IMR-90 (cell line): ENCODE measurements around the gene MSANTD1. TPM values are rescaled to one million over a fixed set of nuclear protein-coding genes. Genes with fewer than 3 reads are reported as not detected.

Experiments
- ATAC-seq: fragments of 200-7000 bp; cut with Tn5 transposase; 2 replicates; pipeline ENCODE4 v1.9.1; 2020; ENCODE audit warnings: low read depth, mild to moderate bottlenecking, moderate library complexity
- BruUV-seq: library from RNA; stranded (reverse); fragments of 400-500 nt; replicated peaks from 2 replicates; lab custom pipeline; 2021; lab: Mats Ljungman, UMichigan
- CTCF ChIA-PET: fragments of 300-600 bp; formaldehyde crosslinking; extraction: SDS; loops from one replicate; lab custom pipeline; 2021; ENCODE audit warnings: antibody characterized with exemption; lab: Yijun Ruan, JAX
- POLR2A ChIA-PET: fragments of 300-600 bp; sonication (Branson Sonifier 250); formaldehyde crosslinking; loops from one replicate; lab custom pipeline; 2022; ENCODE audit warnings: antibody characterized with exemption; ENCODE audit not compliant: unreplicated experiment; lab: Charles Lee
- DNase-seq: peaks from one replicate; pipeline ENCODE4 v3.0.0; 2013
- H2AFZ ChIP-seq: replicated peaks from 2 replicates; pipeline ENCODE3; 2013; ENCODE audit warnings: low read length, mild to moderate bottlenecking; ENCODE audit not compliant: poor library complexity
- H2AK5ac ChIP-seq: 2 replicates; pipeline ENCODE4 v1.6.1; 2013; ENCODE audit warnings: low read depth, low read length, inconsistent platforms
- H2AK9ac ChIP-seq: replicated peaks from 2 replicates; pipeline ENCODE3; 2013; ENCODE audit warnings: mild to moderate bottlenecking, low read depth, low read length, moderate library complexity; ENCODE audit not compliant: poor library complexity
- H2BK120ac ChIP-seq: 2 replicates; pipeline ENCODE4 v1.6.1; 2013; ENCODE audit warnings: low read depth, low read length, inconsistent platforms
- H2BK15ac ChIP-seq: 3 replicates; pipeline ENCODE4 v1.6.1; 2013; ENCODE audit warnings: low read depth, low read length, inconsistent platforms
- H2BK20ac ChIP-seq: 2 replicates; pipeline ENCODE4 v1.6.1; 2013; ENCODE audit warnings: low read depth, mild to moderate bottlenecking, inconsistent platforms, low read length, moderate library complexity
- H2BK5ac ChIP-seq: 2 replicates; pipeline ENCODE4 v1.6.1; 2013; ENCODE audit warnings: mild to moderate bottlenecking, low read depth, low read length, inconsistent platforms; ENCODE audit not compliant: poor library complexity, severe bottlenecking
- H3K14ac ChIP-seq: replicated peaks from 2 replicates; pipeline ENCODE4 v1.6.1; 2013; ENCODE audit warnings: low read depth, low read length, inconsistent platforms
- H3K18ac ChIP-seq: 2 replicates; pipeline ENCODE4 v1.6.1; 2013; ENCODE audit warnings: low read depth, low read length, control low read depth
- H3K23ac ChIP-seq: 2 replicates; pipeline ENCODE4 v1.6.1; 2013; ENCODE audit warnings: low read depth, low read length, inconsistent platforms
- H3K27ac ChIP-seq: 2 replicates; pipeline ENCODE4 v1.5.1; 2013; ENCODE audit warnings: mild to moderate bottlenecking, control low read depth, low read length; ENCODE audit not compliant: insufficient read depth
- H3K27me3 ChIP-seq: 2 replicates; pipeline ENCODE4 v1.6.1; 2013; ENCODE audit warnings: low read length; ENCODE audit not compliant: control insufficient read depth, insufficient read depth
- H3K36me3 ChIP-seq: 2 replicates; pipeline ENCODE4 v1.6.1; 2013; ENCODE audit warnings: low read length, mixed read lengths; ENCODE audit not compliant: control insufficient read depth, insufficient read depth
- H3K4ac ChIP-seq: 2 replicates; pipeline ENCODE4 v1.6.1; 2013; ENCODE audit warnings: low read depth, low read length, inconsistent platforms
- H3K4me1 ChIP-seq: 2 replicates; pipeline ENCODE4 v1.6.1; 2013; ENCODE audit warnings: low read length, mixed read lengths; ENCODE audit not compliant: control insufficient read depth, insufficient read depth
- H3K4me2 ChIP-seq: 2 replicates; pipeline ENCODE4 v1.6.1; 2013; ENCODE audit warnings: low read depth, mild to moderate bottlenecking, control low read depth, low read length, moderate library complexity
- H3K4me3 ChIP-seq: 2 replicates; pipeline ENCODE4 v1.5.1; 2013; ENCODE audit warnings: low read depth, mild to moderate bottlenecking, control low read depth, low read length, moderate library complexity; ENCODE audit not compliant: insufficient read depth
- H3K56ac ChIP-seq: 2 replicates; pipeline ENCODE4 v1.6.1; 2013; ENCODE audit warnings: low read length, inconsistent platforms; ENCODE audit not compliant: insufficient read depth; ENCODE audit errors: extremely low read depth
- H3K79me1 ChIP-seq, 2 experiments: 2 replicates each; pipeline ENCODE4 v1.6.1; 2013; ENCODE audit warnings: low read length in 2 of 2, inconsistent platforms in 1 of 2, low read depth in 1 of 2
- H3K9ac ChIP-seq: 2 replicates; pipeline ENCODE4 v1.6.1; 2013; ENCODE audit warnings: low read depth, low read length, control low read depth
- H3K9me1 ChIP-seq: 2 replicates; pipeline ENCODE4 v1.6.1; 2013; ENCODE audit warnings: low read length, inconsistent platforms; ENCODE audit not compliant: insufficient read depth
- H3K9me3 ChIP-seq: 2 replicates; pipeline ENCODE4 v1.6.1; 2013; ENCODE audit warnings: low read length; ENCODE audit not compliant: control insufficient read depth, insufficient read depth
- H4K20me1 ChIP-seq: 2 replicates; pipeline ENCODE4 v1.6.1; 2013; ENCODE audit warnings: low read length, inconsistent platforms; ENCODE audit not compliant: insufficient read depth
- H4K5ac ChIP-seq: 2 replicates; pipeline ENCODE4 v1.6.1; 2013; ENCODE audit warnings: mild to moderate bottlenecking, low read depth, low read length, control low read depth
- H4K8ac ChIP-seq, 2 experiments: 2 replicates each; pipeline ENCODE4 v1.6.1; 2013; ENCODE audit warnings: low read depth in 2 of 2, low read length in 2 of 2, control low read depth in 1 of 2, inconsistent platforms in 1 of 2
- H4K91ac ChIP-seq: 2 replicates; pipeline ENCODE4 v1.6.1; 2013; ENCODE audit warnings: low read depth, low read length, inconsistent platforms; ENCODE audit not compliant: insufficient read depth
- CEBPB ChIP-seq: IDR thresholded peaks from 2 replicates; pipeline ENCODE4 v1.6.1; 2012; ENCODE audit warnings: low read depth, low read length, improper control_type of control experiment
- RCOR1 ChIP-seq: IDR thresholded peaks from 2 replicates; pipeline ENCODE4 v1.6.1; 2012; ENCODE audit warnings: mild to moderate bottlenecking, low read length, improper control_type of control experiment; ENCODE audit not compliant: insufficient replicate concordance
- WGBS, 2 experiments: methylation state at CpG; one replicate each; pipeline versions ENCODE4 v1.1.5 to v1.1.7; 2013; ENCODE audit warnings: missing lambda C conversion rate in 2 of 2; ENCODE audit not compliant: insufficient read length in 1 of 2; ENCODE audit errors: extremely low coverage in 2 of 2; 5-methylcytosine and 5-hydroxymethylcytosine counted together
- dilution Hi-C: fragments of 300-500 bp; cut with HindIII; formaldehyde crosslinking; loops from one replicate; pipeline ENCODE4 v1.14.3; 2018; ENCODE audit warnings: low sequenced_read_pairs; ENCODE audit not compliant: unreplicated experiment
- in situ Hi-C: fragments of 300-500 bp; cut with MboI; formaldehyde crosslinking; loops from 3 replicates; pipeline ENCODE4 v1.14.3; 2019; ENCODE audit warnings: low sequenced_read_pairs, inconsistent platforms, mixed read lengths
- intact Hi-C: fragments of 100-400 bp; cut with micrococcal nuclease; formaldehyde crosslinking; loops from 2 replicates; pipeline ENCODE4 v1.10.0; 2022
- polyA plus RNA-seq, 3 experiments: library from polyadenylated mRNA; depleted of rRNA; stranded (reverse); fragments of >200 nt; gene quantifications; 2 replicates each; pipeline ENCODE4 v1.2.3, GENCODE V29; 2012; ENCODE audit warnings: low replicate concordance in 1 of 3
- total RNA-seq: library from RNA; depleted of rRNA; stranded (reverse); fragments of >200 nt; gene quantifications from 2 replicates; pipeline ENCODE4 v1.2.3, GENCODE V29; 2012

Gene MSANTD1
- total and polyA plus RNA-seq, 2 of the 4 experiments (the other 2 are of a cell fraction) = under 0.01 to 0.07 TPM

GRCh38 chr4:3285558-3286334, 36.8 kb downstream of the MSANTD1 start:
- WGBS, 2 experiments = 65% methylated on average over 20 of the region's 38 CpGs; no CpG with 5 or more reads in 1 of the 2 experiments
- no peak overlapping the region for H2BK5ac ChIP-seq
- H4K8ac ChIP-seq = no peak overlapping the region
- H3K4me3 ChIP-seq = no peak overlapping the region
- H3K4me2 ChIP-seq = no peak overlapping the region
- ChIA-PET CTCF (interaction anchor here (1.0 kb wide), 1 partner anchor 9 kb away, joined by 3 read pairs; no protein-coding TSS in a partner anchor), POLR2A (no interaction called here)
- H3K4me1 ChIP-seq = no peaks in the 10 kb centered on the region; the same call in 1 of the 2 replicates
- ATAC-seq (peak; percentile 44), DNase-seq (peak; percentile 32)
- H3K79me1 ChIP-seq = peaks cover 0 to 2% of the 10 kb centered on the region in 2 experiments; a peak in 2 of 4 replicates
- H3K56ac ChIP-seq = no peak overlapping the region
- H2AK5ac ChIP-seq = no peak overlapping the region
- H3K23ac ChIP-seq = no peak overlapping the region
- peaks cover 2% of the 10 kb centered on the region for H3K9me3 ChIP-seq
- H2BK120ac ChIP-seq = no peak overlapping the region
- H3K4ac ChIP-seq = no peak overlapping the region
- H3K27ac ChIP-seq = no peak overlapping the region
- H3K9ac ChIP-seq = no peak overlapping the region
- no peaks in the 10 kb centered on the region for H4K20me1 ChIP-seq
- peak overlapping the region; percentile 67 for H2AFZ ChIP-seq
- H3K9me1 ChIP-seq = no peaks in the 10 kb centered on the region
- H3K18ac ChIP-seq = no peak overlapping the region
- peak overlapping the region; percentile 50 for H2AK9ac ChIP-seq
- intact Hi-C loops = no loop called here
- no peak overlapping the region for H2BK20ac ChIP-seq
- TF ChIP-seq RCOR1 (no peak), CEBPB (peak; percentile 39; the same call in 1 of the 2 replicates)
- in situ Hi-C loops = no loop called here
- H2BK15ac ChIP-seq = no peak overlapping the region
- no TSS peak for BruUV-seq
- dilution Hi-C loops = no loop called here
- no peak overlapping the region for H3K14ac ChIP-seq
- no peak overlapping the region for H4K91ac ChIP-seq
- H4K5ac ChIP-seq = no peak overlapping the region
- peaks cover 9% of the 10 kb centered on the region; the same call in 1 of the 2 replicates for H3K27me3 ChIP-seq
- no peaks in the 10 kb centered on the region for H3K36me3 ChIP-seq
